Activated effector memory CD4-positive, alpha-beta T cell treated with Interleukin-2 at 50 U/mL for 16 hours (primary cell): ENCODE measurements around the gene IER3IP1.

Source experiments
- DNase-seq: peaks from one replicate; pipeline ENCODE4 v3.0.0-alpha.2; 2020

IER3IP1 gene

GRCh38 chr18:47151439-47151838, 24.7 kb downstream of the IER3IP1 start:
- no peak for DNase-seq

- DNase-seq = no peak
Observed at GRCh38 chr18:47150824-47151366, 25.3 kb downstream of the IER3IP1 start.

DNA sequence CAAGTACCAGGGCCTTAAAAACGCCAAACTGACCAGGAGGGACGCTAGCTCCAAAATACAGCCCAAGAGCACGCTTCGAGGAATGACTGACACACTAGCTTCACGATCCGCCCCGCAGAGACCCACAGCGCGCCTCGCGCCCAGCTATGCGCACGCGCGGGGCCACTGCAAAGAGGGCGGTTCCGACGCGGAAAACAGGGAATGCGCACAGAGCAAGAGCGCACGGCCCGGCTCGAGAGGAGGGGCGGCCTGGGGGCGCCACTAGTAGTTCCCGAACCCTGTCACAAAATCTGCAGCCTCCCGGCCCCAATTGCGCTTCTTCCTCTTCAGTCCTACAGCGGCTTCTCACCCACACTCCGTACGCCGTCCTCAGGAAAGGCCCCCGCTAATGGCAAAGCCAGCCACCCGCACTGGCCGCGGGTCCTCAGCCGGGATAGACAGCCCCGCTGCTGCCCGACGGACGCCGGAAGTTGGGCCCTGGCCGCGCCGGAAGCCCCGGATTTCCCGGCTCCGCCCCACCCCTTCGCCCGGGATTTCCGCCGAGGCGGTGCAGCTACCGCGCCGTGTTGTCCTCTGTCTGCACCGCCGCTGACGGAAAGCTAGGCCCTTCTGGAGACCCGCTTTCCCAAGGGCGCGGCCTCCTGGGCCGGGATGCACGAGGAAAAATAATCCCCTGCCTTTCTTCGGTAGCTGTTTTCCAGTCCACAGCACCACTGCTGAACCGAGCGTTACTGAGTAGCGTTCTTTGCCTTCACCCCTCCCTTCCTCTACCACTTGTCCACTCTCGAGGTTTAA, 25.9 kb downstream of the IER3IP1 start, which contains the start of gene HDHD2:
Gene HDHD2, minus strand, starts transcription at position 472 of the 795 bp plus-strand sequence. CDS start 14,061 bp downstream, outside the sequence.
- DNase-seq = peak; percentile 70

DNA sequence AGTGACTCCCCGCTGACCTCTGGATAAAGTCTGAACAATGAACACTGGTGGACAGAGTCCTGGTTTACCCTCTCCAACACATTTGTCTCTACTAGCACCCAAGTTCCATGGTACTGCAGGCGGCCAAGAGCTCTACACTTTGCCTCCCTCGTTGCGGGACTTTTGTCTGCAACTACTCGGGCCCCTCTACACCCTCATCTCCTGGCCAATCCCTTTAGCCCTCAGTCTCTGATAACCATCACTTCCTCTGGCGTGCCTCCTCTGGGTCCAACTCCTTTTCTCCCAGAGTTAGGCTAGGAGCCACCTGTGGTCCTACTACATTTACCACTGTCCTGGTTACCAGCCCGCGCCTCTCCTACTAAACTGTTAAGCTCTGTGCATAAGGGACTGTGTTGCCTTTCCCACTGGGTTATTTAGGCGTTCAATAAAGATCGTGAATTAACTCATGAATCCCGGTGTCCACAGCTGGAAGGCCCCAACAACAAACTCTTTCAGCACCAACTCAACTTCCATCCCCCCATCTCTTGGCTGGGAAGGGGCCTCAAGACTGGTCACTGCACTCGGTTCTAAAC, 26.6 kb downstream of the IER3IP1 start:
- DNase-seq = no peak

GRCh38 chr18:47146206-47146605, 30.0 kb downstream of the IER3IP1 start:
- no peak for DNase-seq

DNA sequence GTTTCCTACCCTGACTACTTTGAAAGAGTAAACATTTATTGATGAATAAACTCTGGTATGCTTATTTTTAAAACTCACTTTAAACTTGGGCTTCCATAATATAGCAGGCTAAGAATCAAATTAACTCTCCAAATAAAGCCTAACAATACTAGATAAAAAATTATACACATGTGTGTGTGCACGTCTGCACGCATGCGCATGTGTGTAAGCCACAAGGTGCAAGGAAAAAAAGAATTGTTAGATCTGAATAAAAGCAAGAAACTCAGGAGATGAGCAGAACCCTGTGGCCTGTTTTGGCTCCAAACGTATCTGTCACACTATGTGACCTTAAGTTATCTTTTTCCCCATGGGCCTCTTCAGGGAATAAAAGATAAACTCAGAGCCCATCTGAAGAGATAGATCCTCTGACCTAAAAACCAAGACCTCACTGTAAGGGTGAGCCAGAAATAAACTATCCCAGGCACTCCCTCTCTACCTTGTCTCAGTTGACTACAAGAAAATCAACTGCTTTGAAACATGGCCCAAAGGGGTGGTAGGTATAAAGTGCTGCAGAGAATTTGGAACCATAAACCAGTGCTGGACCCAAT, 32.2 kb downstream of the IER3IP1 start:
- DNase-seq = no peak

- DNase-seq = no peak
Observed at GRCh38 chr18:47143153-47143552, 33.0 kb downstream of the IER3IP1 start.

DNA sequence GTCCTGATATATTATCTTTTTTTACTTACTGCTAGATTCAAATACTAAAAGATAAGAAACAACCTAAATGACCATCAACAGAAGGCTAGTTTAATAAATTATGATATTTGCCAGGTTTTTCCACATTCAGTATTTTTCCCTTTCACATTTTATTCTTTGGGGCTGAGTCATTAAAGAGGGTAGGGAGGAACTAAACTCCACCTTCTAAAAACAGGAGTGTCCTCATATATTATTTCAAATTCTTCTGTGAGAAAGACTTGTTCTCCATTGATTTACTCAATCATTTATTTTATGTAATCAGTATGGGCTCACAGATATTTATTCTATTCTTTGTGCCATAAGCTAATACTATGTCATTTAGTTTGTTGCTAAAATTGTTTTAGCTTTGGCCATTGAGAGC, 34.9 kb downstream of the IER3IP1 start:
- DNase-seq = no peak

GRCh38 chr18:47121146-47121545, 55.0 kb downstream of the IER3IP1 start:
- no peak for DNase-seq

DNA sequence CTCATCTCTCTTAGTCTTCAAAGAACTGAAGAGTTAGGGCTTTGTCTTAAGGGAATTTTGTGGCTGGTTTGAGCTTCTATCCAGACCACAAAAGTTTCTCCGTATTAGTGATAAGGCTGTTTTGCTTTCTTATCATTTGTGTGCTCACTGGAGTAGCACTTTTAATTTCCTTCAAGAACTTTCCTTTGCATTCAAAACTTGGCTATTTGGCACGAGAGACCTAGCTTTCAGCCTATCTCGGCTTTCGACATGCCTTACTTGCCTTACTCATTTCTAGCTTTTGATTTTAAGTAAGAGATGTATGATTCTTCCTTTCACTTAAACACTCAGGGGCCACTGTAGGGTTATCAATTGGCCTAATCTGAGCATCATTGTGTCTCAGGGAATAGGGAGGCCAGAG, 55.7 kb downstream of the IER3IP1 start:
- no peak for DNase-seq

DNA sequence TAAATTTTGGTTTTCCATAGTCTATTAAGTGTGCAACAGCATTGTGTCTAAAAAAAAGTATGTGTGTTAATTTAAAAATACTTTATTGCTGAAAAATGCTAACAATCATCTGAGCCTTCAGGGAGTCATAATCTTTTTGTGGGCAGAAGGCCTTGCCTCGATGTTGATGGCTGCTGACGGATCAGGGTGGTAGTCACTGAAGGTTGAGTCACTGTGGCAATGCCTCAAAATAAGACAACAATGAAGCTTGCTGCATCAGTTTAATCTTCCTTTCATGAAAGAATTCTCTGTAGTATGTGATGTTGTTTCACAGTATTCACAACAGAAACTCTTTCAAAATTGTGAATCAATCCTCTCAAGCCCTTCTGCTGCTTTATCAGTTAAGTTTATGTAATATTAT, 57.2 kb downstream of the IER3IP1 start:
- DNase-seq = no peak

DNA sequence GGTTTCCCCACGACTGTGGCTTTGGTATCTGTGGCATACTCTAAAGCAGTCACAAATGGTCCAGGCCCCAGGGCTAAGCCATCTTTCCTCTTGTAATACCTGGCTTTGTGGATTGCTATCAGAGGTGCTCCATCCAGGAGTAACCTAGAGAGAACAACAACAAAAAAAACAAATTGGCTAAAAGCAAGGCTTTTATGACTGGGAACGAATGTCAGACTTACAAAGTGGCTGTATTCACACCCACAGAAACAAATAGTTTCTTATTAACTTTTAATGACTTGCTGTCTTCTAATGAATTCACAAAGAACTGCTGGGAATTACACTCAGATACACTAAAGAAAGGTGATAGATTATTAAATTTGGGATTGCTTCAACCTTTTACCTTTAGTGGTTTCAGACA, 61.0 kb downstream of the IER3IP1 start:
- DNase-seq = no peak

DNA sequence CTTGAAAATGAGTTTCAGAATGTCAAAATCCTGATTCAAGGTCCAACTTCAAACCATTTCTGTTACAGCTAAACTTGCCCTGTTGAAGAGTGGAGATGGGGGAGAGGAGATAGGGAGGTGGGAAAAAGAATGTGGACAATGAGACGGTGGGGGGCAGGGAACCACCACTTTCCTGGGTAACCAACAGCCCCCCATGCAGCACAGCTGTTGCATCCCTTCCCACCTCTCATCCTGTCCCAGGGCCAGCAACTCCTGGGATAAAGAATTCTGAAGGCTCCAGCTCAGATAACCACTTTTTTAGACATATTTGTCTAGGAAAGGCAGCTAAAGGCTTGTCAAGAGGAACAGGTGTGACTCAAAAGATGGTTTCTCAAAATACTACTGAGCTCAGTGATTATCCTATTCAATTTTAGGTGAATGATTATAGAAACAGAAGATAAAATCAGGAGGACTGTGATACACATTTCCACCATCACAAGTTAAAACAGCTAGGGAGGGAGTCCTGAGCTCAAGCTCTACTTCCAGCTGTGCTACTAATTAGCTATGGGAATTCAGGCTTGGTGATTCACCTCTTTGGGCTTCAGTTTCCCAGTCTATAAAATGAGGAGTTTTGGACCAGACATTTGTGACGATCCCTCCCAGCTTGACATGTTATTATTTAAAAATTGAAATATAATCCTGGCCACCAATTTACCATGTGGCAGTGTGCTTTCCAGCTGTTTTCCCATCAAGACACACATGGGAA, 62.2 kb downstream of the IER3IP1 start:
- DNase-seq = no peak

GRCh38 chr18:47110492-47111274, 65.5 kb downstream of the IER3IP1 start:
- no peak for DNase-seq

DNA sequence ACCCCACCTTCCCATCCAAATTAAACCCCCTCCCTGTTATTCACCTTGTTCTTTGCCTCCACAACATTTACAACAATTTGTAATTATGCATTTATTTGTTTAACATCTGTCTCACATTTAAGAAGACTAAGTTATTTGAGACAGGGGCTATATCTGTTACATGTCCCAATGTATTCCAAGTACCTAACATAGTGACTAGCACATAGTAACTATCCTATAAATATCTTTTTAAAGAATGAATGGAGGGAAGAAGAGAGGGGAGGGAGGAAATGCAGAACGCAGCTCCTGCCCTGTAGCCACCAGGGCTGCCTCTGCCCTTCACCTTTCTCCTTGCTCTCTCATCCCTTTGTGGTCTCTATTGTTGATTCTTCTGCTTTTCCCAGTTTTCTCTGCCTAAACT, 66.4 kb downstream of the IER3IP1 start:
- no peak for DNase-seq

- DNase-seq = no peak
Observed at GRCh38 chr18:47108998-47109405, 67.2 kb downstream of the IER3IP1 start.

GRCh38 chr18:47108373-47108772, 67.8 kb downstream of the IER3IP1 start:
- no peak for DNase-seq
